ENCODE results near the gene ZYG11B. TPM values are rescaled to one million over a fixed set of nuclear protein-coding genes. Genes with fewer than 3 reads are reported as not detected.
"Not testable (repeated sequence)": the region's sequence is repeated elsewhere in the genome, so short reads cannot be mapped to it uniquely, and the experiment has no call there.

Gene ZYG11B
- total and polyA plus RNA-seq, 4 donors: 7.6 to 32.3 (median 18.3) TPM

DNA sequence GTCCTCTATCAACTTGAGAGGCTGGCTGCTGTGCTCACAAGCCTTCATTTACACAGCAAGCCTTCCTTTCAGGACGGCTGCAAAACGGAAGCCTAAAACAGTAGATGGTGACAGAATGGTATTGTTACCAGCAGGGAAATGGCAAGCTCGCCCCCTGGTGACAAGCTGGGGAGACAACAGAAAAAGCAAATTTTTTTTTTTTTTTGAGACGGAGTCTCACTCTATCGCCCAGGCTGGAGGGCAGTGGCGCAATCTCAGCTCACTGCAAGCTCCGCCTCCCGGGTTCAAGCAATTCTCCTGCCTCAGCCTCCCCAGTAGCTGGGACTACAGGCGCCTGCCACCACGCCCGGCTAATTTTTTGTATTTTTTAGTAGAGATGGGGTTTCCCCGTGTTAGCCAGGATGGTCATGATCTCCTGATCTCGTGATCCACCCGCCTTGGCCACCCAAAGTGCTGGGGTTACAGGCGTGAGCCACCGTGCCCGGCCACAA is 39.9 kb upstream of the ZYG11B start:
- H3K27me3 ChIP-seq (ENCODE audit: control insufficient read depth in 1 of 2, insufficient read depth in 2 of 2, low read length in 1 of 2); H3K4me1 ChIP-seq (ENCODE audit: control insufficient read depth in 1 of 2, insufficient read depth in 2 of 2, low read length in 2 of 2); H3K9me3 ChIP-seq (ENCODE audit: control insufficient read depth, low read length); H3K36me3 ChIP-seq (ENCODE audit: control insufficient read depth in 1 of 2, insufficient read depth in 2 of 2, low read length in 1 of 2); H3K4me3 ChIP-seq (ENCODE audit: low read length in 2 of 2); H3K27ac ChIP-seq (ENCODE audit: low read depth in 1 of 2, low read length in 2 of 2); intact Hi-C loops (cut with DNase I): not testable (repeated sequence)
- DNase-seq (peak; percentile 78 to 83), ATAC-seq (ENCODE audit: low FRiP score) (peak; percentile 70)
- WGBS, 2 donors: 62 to 64% methylated on average over 17 of the region's 17 CpGs

DNA sequence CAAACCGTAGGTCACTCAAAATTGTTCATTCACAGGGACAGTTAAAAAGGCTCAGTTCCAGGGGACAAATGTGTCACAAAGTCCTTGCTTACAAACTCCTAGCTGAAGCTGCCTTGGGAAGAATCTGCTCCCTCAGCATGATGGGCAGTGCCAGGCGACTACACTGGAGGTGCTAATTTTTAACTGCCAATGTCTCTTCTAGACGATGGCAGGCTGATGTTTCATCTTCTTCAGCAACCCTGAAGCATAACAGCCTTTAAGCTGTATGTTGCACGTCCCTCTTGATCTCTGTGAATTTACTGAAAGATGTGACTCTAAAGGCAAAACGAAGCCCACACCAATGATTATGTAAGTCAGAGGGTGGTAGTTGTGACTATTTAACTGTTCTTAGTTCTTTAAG is 39.4 kb upstream of the ZYG11B start:
- intact Hi-C loops (cut with DNase I): no loop called here
- Histone ChIP-seq H3K4me1 (ENCODE audit: control insufficient read depth in 1 of 2, insufficient read depth in 2 of 2, low read length in 2 of 2) (no peaks in the 10 kb centered on the region), H3K27ac (ENCODE audit: low read depth in 1 of 2, low read length in 2 of 2) (no peak overlapping the region), H3K27me3 (ENCODE audit: control insufficient read depth in 1 of 2, insufficient read depth in 2 of 2, low read length in 1 of 2) (no peaks in the 10 kb centered on the region), H3K36me3 (ENCODE audit: control insufficient read depth in 1 of 2, insufficient read depth in 2 of 2, low read length in 1 of 2) (peaks cover 0 to 4% of the 10 kb centered on the region in 2 donors), H3K9me3 (ENCODE audit: control insufficient read depth, low read length) (no peaks in the 10 kb centered on the region), H3K4me3 (ENCODE audit: low read length in 2 of 2) (no peak overlapping the region)
- ATAC-seq (ENCODE audit: low FRiP score) (no peak), DNase-seq (no peak)
- WGBS, 2 donors: 95 to 96% methylated on average over 5 of the region's 5 CpGs

DNA sequence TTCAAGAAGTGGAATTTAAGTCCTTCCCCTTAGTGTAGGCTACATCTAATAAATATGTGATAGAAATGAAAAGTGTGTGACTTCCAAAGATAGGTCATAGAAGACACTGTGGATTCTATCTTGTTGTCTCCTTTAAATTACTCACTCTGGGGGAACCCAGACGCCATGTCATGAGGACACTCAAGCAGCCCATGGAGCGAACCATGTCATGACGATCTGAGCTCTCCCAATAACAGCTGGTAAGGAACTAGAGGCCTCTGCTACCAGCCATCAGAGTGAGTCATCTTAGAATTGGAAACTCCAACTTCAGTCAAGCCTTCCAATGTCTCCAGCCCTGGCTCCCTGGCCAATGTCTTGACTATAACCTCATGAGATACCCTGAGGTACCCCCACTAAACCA is 34.4 kb upstream of the ZYG11B start:
- peaks cover 0 to 6% of the 10 kb centered on the region in 2 donors for H3K36me3 ChIP-seq (ENCODE audit: control insufficient read depth in 1 of 2, insufficient read depth in 2 of 2, low read length in 1 of 2)
- intact Hi-C loops (cut with DNase I): loop anchor here in 1 of 2 donors (10.0 kb wide), 1 partner anchor 137 kb away; the partner anchor contains the start of gene TUT4
- DNase-seq: no peak

DNA sequence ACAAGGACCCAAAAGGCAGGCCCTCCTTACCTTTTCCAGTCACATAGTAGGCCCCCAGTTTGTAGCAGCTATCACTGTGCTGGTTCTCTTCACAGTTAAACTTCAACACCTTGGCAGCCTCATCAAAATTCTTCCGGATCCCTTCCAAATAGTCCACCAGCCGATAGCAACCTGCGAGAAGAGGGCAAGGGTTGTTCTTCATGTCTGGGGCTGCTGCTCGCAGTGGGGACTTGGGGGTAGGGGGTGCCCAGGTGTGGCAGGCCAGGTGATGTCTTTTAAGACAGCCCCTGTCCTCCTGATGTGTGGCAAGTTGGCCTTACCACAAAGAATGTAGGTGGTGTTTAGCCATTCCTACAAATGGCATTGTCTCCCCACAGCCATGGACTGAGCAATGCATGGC is 33.6 kb upstream of the ZYG11B start:
- DNase-seq (no peak), ATAC-seq (ENCODE audit: low FRiP score) (no peak)
- H3K4me1 ChIP-seq (ENCODE audit: control insufficient read depth in 1 of 2, insufficient read depth in 2 of 2, low read length in 2 of 2): no peaks in the 10 kb centered on the region
- WGBS, 2 donors: 95 to 99% methylated on average over 4 of the region's 4 CpGs
- no peak overlapping the region for H3K27ac ChIP-seq (ENCODE audit: low read depth in 1 of 2, low read length in 2 of 2)
- intact Hi-C loops (cut with DNase I): loop anchor here in 1 of 2 donors (10.0 kb wide), 1 partner anchor 138 kb away; the partner anchor contains the start of gene TUT4
- no peaks in the 10 kb centered on the region for H3K9me3 ChIP-seq (ENCODE audit: control insufficient read depth, low read length)
- H3K4me3 ChIP-seq (ENCODE audit: low read length in 2 of 2): no peak overlapping the region
- H3K36me3 ChIP-seq (ENCODE audit: control insufficient read depth in 1 of 2, insufficient read depth in 2 of 2, low read length in 1 of 2): peaks cover 0 to 3% of the 10 kb centered on the region in 2 donors
- H3K27me3 ChIP-seq (ENCODE audit: control insufficient read depth in 1 of 2, insufficient read depth in 2 of 2, low read length in 1 of 2): no peaks in the 10 kb centered on the region

More for the DNA sequence above, 34.4 kb upstream of the ZYG11B start:
- H3K27ac ChIP-seq (ENCODE audit: low read depth in 1 of 2, low read length in 2 of 2): no peak overlapping the region
- H3K4me1 ChIP-seq (ENCODE audit: control insufficient read depth in 1 of 2, insufficient read depth in 2 of 2, low read length in 2 of 2): no peaks in the 10 kb centered on the region
- no peak for ATAC-seq (ENCODE audit: low FRiP score)
- no peak overlapping the region for H3K4me3 ChIP-seq (ENCODE audit: low read length in 2 of 2)
- no peaks in the 10 kb centered on the region for H3K9me3 ChIP-seq (ENCODE audit: control insufficient read depth, low read length)
- no peaks in the 10 kb centered on the region for H3K27me3 ChIP-seq (ENCODE audit: control insufficient read depth in 1 of 2, insufficient read depth in 2 of 2, low read length in 1 of 2)
- WGBS, 2 donors: 96% methylated on average over 3 of the region's 3 CpGs

- not testable (repeated sequence) for H3K4me1 ChIP-seq (ENCODE audit: control insufficient read depth in 1 of 2, insufficient read depth in 2 of 2, low read length in 2 of 2); H3K9me3 ChIP-seq (ENCODE audit: control insufficient read depth, low read length); ATAC-seq (ENCODE audit: low FRiP score); DNase-seq; H3K36me3 ChIP-seq (ENCODE audit: control insufficient read depth in 1 of 2, insufficient read depth in 2 of 2, low read length in 1 of 2); H3K27me3 ChIP-seq (ENCODE audit: control insufficient read depth in 1 of 2, insufficient read depth in 2 of 2, low read length in 1 of 2); H3K27ac ChIP-seq (ENCODE audit: low read depth in 1 of 2, low read length in 2 of 2); H3K4me3 ChIP-seq (ENCODE audit: low read length in 2 of 2)
- intact Hi-C loops (cut with DNase I): loop anchor here in 1 of 2 donors (10.0 kb wide), 1 partner anchor 139 kb away; the partner anchor contains the start of gene TUT4
- WGBS, 2 donors: 95 to 97% methylated on average over 9 to 10 of the region's 10 CpGs
Measured at GRCh38 chr1:52693351-52693750, 32.9 kb upstream of the ZYG11B start.

DNA sequence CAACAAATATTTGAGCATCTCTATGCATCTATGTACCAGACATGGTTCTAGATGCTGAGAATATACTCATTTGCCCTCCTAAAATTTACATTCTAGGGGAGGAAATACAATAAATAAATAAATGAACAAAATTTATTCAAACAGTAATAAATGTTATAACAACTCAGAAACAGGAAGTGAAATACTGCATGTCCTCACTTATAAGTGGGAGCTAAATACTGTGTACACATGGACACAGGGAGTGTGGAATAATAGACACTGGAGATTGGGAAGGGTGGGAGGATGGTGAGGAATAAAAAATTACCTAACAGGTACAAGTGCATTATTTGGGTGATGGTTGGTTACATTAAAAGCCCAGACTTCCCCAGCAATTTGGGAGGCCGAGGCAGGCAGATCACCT is 32.4 kb upstream of the ZYG11B start:
- no peak overlapping the region for H3K27ac ChIP-seq (ENCODE audit: low read depth in 1 of 2, low read length in 2 of 2)
- intact Hi-C loops (cut with DNase I): loop anchor here in 1 of 2 donors (10.0 kb wide), 1 partner anchor 139 kb away; the partner anchor contains the start of gene TUT4
- H3K9me3 ChIP-seq (ENCODE audit: control insufficient read depth, low read length): no peaks in the 10 kb centered on the region
- no peak overlapping the region for H3K4me3 ChIP-seq (ENCODE audit: low read length in 2 of 2)
- ATAC-seq (ENCODE audit: low FRiP score) (no peak), DNase-seq (no peak)
- H3K27me3 ChIP-seq (ENCODE audit: control insufficient read depth in 1 of 2, insufficient read depth in 2 of 2, low read length in 1 of 2): no peaks in the 10 kb centered on the region
- H3K36me3 ChIP-seq (ENCODE audit: control insufficient read depth in 1 of 2, insufficient read depth in 2 of 2, low read length in 1 of 2): peaks cover 0 to 2% of the 10 kb centered on the region in 2 donors
- WGBS, 2 donors: 99 to 100% methylated on average over 1 of the region's 1 CpG
- H3K4me1 ChIP-seq (ENCODE audit: control insufficient read depth in 1 of 2, insufficient read depth in 2 of 2, low read length in 2 of 2): no peaks in the 10 kb centered on the region

DNA sequence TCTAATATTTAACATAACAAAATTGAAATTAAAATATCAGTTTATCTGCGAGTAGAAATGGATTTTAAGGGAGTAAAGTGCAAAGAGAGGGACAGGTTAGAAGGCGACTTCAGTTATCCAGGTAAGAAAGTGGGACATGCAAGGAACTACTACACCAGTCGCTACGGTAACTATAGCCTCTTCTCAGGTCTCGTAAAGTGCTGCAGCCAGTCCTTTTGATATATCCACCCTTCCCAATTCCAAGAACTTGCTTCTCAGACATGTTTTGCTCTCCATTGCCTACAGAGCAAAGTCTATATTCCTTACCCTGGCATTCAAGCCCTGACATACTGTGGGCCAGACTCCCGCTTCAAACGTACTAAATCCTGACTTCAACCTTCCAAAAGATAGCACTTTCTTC is 30.6 kb upstream of the ZYG11B start:
- no peak for DNase-seq
- Histone ChIP-seq H3K36me3 (ENCODE audit: control insufficient read depth in 1 of 2, insufficient read depth in 2 of 2, low read length in 1 of 2) (peaks cover 0 to 2% of the 10 kb centered on the region in 2 donors), H3K4me3 (ENCODE audit: low read length in 2 of 2) (no peak overlapping the region), H3K4me1 (ENCODE audit: control insufficient read depth in 1 of 2, insufficient read depth in 2 of 2, low read length in 2 of 2) (no peaks in the 10 kb centered on the region), H3K27me3 (ENCODE audit: control insufficient read depth in 1 of 2, insufficient read depth in 2 of 2, low read length in 1 of 2) (no peaks in the 10 kb centered on the region), H3K27ac (ENCODE audit: low read depth in 1 of 2, low read length in 2 of 2) (no peak overlapping the region), H3K9me3 (ENCODE audit: control insufficient read depth, low read length) (no peaks in the 10 kb centered on the region)
- WGBS, 2 donors: 91 to 93% methylated on average over 7 of the region's 7 CpGs
- no peak for ATAC-seq (ENCODE audit: low FRiP score)
- intact Hi-C loops (cut with DNase I): loop anchor here in 1 of 2 donors (10.0 kb wide), 1 partner anchor 141 kb away; the partner anchor contains the start of gene TUT4

DNA sequence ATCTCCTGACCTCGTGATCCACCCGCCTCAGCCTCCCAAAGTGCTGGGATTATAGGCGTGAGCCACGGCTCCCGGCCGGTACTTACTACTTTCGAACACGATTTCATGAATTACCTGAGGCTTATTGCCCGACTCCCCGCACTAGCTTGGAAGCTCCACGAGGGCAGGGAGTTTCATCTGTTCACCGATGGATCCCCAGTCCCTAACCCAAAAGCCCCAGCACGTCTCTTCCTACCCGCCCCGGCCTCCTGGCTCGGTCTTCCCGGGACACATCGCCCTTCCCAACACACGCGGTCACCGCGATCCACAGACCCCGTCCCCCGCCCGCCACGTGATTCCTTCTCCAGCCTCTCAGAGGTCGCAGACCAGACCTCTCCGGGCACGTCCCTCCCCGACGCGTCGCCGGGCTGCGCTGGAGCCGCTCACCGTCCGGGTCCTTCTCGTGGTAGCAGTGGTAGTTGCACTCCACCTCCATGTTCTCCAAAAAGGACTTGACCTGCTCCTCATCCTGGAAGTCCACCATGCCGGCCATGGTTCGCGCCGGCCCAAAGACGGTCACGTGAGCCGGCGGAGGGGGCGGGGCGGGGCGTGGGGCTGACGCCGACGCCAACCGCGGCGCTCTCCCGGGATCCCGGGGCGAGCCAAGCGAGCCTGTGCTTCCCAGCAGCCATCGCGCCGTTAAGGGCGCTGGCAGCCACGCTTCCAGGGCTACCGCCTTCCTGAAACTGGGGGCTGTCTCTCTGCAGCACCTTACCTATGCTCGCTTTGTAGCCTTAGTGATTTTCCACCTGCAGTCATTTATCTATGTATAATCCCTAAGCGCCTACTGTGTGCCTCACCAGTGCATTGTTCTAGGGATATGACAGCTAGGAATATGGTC is 28.2 kb upstream of the ZYG11B start, which contains the start of gene COA7:
TSS of gene COA7 (minus strand) at position 553 of the 880 bp plus-strand sequence. CDS start at position 532, 21 bp downstream.
- Histone ChIP-seq H3K9me3 (ENCODE audit: control insufficient read depth, low read length) (no peaks in the 10 kb centered on the region), H3K4me1 (ENCODE audit: control insufficient read depth in 1 of 2, insufficient read depth in 2 of 2, low read length in 2 of 2) (no peaks in the 10 kb centered on the region), H3K36me3 (ENCODE audit: control insufficient read depth in 1 of 2, insufficient read depth in 2 of 2, low read length in 1 of 2) (no peaks in the 10 kb centered on the region), H3K27ac (ENCODE audit: low read depth in 1 of 2, low read length in 2 of 2) (peak within 1 kb of the TSS in 1 of 2 donors; percentile 61), H3K27me3 (ENCODE audit: control insufficient read depth in 1 of 2, insufficient read depth in 2 of 2, low read length in 1 of 2) (no peaks in the 10 kb centered on the region), H3K4me3 (ENCODE audit: low read length in 2 of 2) (peak within 1 kb of the TSS; percentile 12 to 58)
- ATAC-seq (ENCODE audit: low FRiP score) (peak; percentile 96), DNase-seq (peak; percentile 92 to 96)
- 2% methylated on average over 68 of the region's 68 CpGs for WGBS, 2 donors
- intact Hi-C loops (cut with DNase I): loop anchor here in 1 of 2 donors (10.0 kb wide), 1 partner anchor 143 kb away; the partner anchor contains the start of gene TUT4
